Measurements from ENCODE around the gene ABCD1. TPM values are rescaled to one million over a fixed set of nuclear protein-coding genes. Genes with fewer than 3 reads are reported as not detected.
"Not testable (repeated sequence)": the region's sequence is repeated elsewhere in the genome, so short reads cannot be mapped to it uniquely, and the experiment has no call there.

ABCD1 gene
- total RNA-seq, 1 donor from 2014 or later, result 8.4 TPM

DNA sequence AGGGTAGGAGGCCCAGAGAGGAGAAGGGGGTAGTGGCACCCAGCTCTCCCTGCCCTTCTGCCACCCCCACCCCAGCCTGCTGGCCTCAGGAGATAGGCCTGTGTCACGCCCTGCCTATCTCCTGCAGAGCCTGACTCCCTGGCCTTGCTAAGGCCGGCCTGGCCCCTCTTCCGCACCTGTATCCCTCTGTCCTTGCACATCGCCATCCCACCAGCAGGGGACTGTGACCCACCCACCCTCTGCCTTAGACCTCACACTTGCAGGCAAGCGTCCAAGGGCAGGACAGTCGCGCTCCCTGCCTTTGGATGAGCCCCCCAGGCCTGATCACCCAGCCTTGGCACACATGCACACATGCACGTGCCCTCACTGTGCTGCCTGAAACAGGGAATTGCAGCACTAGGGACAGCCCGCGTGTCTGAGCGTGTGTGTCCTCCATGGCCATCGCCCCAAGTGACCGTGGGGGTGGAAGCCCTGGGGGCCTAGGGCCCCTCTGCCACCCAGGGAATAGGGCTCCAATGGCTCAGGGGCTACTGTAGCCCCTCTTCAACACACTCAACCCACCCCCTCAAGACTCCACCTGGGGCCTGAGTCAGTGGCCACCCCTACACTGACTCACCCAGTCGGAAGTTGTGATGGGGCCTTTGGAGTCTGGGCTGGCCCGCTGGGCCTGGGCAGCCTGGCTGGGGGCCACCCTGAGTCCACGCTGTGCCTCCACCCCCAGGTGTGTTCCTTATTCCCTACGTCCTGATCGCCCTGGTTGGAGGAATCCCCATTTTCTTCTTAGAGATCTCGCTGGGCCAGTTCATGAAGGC, 34.8 kb upstream of the ABCD1 start:
- Mint-ChIP-seq H3K9me3 (no peaks in the 10 kb centered on the region), H3K36me3 (ENCODE audit: low read depth) (no peaks in the 10 kb centered on the region), H3K4me1 (ENCODE audit: low read depth) (no peaks in the 10 kb centered on the region), H3K27ac (no peak overlapping the region), H3K27me3 (ENCODE audit: insufficient read depth) (peaks cover 5% of the 10 kb centered on the region), H3K4me3 (peak overlapping the region; percentile 33)
- intact Hi-C loops (cut with micrococcal nuclease), result no loop called here
- DNase-seq (ENCODE audit: low spot score), result no peak

GRCh38 chrX:153690466-153690865, 34.2 kb upstream of the ABCD1 start:
- intact Hi-C loops (cut with micrococcal nuclease), result no loop called here
- Mint-ChIP-seq H3K27ac (no peak overlapping the region), H3K4me1 (ENCODE audit: low read depth) (no peaks in the 10 kb centered on the region), H3K27me3 (ENCODE audit: insufficient read depth) (peaks cover 5% of the 10 kb centered on the region), H3K9me3 (no peaks in the 10 kb centered on the region), H3K4me3 (peak overlapping the region; percentile 33), H3K36me3 (ENCODE audit: low read depth) (no peaks in the 10 kb centered on the region)
- no peak for DNase-seq (ENCODE audit: low spot score)

DNA sequence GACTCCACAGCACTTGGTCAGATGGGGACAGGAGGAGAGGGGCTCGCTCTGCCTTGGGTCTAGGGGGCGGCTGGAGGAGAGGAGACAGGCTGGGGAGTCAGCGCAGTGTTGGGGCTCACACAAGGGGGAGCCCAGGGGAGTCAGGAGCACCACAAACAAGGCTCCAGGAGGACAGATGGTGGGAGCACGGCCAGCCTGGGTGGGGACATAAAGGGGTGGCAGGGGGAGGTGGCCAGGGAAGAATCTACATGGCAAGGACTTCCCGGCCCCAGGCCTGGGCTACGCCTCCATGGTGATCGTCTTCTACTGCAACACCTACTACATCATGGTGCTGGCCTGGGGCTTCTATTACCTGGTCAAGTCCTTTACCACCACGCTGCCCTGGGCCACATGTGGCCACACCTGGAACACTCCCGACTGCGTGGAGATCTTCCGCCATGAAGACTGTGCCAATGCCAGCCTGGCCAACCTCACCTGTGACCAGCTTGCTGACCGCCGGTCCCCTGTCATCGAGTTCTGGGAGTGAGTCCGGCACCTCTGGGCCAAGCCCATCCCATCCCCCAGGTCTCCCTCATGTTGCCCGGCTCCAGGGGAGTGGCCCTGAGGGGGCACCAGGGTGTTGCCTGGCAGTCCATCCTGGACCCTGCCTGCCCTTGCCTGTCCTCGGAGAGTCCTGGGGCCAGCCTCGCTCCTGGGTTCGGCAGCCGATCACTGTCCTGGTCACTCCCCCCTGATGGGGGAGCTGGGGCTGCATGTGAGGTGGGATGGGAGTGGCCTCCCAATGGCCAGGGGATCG, 33.4 kb upstream of the ABCD1 start:
- H3K9me3 Mint-ChIP-seq; DNase-seq (ENCODE audit: low spot score); H3K4me3 Mint-ChIP-seq; H3K27ac Mint-ChIP-seq; H3K27me3 Mint-ChIP-seq (ENCODE audit: insufficient read depth); H3K36me3 Mint-ChIP-seq (ENCODE audit: low read depth); H3K4me1 Mint-ChIP-seq (ENCODE audit: low read depth); intact Hi-C loops (cut with micrococcal nuclease): not testable (repeated sequence)

- DNase-seq (ENCODE audit: low spot score), result no peak
- intact Hi-C loops (cut with micrococcal nuclease), result no loop called here
- Mint-ChIP-seq H3K36me3 (ENCODE audit: low read depth) (peaks cover 4% of the 10 kb centered on the region), H3K4me3 (no peak overlapping the region), H3K27me3 (ENCODE audit: insufficient read depth) (no peaks in the 10 kb centered on the region), H3K4me1 (ENCODE audit: low read depth) (no peaks in the 10 kb centered on the region), H3K9me3 (no peaks in the 10 kb centered on the region), H3K27ac (no peak overlapping the region)
Observed at GRCh38 chrX:153692003-153692402, 32.7 kb upstream of the ABCD1 start.

DNA sequence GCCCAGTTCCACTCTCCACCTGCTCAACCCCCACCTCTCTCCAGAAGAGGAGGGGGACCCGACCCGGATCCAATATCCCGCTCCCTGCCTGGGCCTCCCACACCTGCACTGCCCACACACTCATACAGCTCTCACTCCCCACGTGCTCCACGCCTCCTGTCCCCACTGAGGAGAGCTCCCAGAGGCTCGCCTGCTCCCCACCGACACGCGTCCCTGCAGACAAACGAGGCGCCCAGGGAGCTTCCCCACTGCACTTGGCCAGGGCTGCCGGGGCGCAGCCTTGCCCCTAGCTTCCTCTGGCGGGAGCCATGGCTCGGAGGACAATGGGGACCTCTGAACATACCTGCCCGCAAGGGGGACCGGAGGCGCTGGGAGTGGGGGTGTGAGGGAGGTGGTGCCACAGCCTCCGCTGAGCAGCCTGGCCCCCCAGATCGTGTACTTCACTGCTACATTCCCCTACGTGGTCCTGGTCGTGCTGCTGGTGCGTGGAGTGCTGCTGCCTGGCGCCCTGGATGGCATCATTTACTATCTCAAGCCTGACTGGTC, 32.0 kb upstream of the ABCD1 start:
- Mint-ChIP-seq H3K4me3 (no peak overlapping the region), H3K27ac (no peak overlapping the region), H3K4me1 (ENCODE audit: low read depth) (no peaks in the 10 kb centered on the region), H3K27me3 (ENCODE audit: insufficient read depth) (no peaks in the 10 kb centered on the region), H3K9me3 (no peaks in the 10 kb centered on the region), H3K36me3 (ENCODE audit: low read depth) (peaks cover 6% of the 10 kb centered on the region)
- intact Hi-C loops (cut with micrococcal nuclease), result no loop called here
- DNase-seq (ENCODE audit: low spot score), result no peak

GRCh38 chrX:153693216-153694086, 31.2 kb upstream of the ABCD1 start:
- intact Hi-C loops (cut with micrococcal nuclease), result no loop called here
- no peak overlapping the region for H3K27ac Mint-ChIP-seq

GRCh38 chrX:153694256-153694655, 30.4 kb upstream of the ABCD1 start:
- not testable (repeated sequence) for H3K27ac Mint-ChIP-seq, H3K4me3 Mint-ChIP-seq
- H3K36me3 Mint-ChIP-seq (ENCODE audit: low read depth), result peaks cover 10% of the 10 kb centered on the region

More at GRCh38 chrX:153693216-153694086, 31.2 kb upstream of the ABCD1 start:
- Mint-ChIP-seq H3K4me3 (no peak overlapping the region), H3K4me1 (ENCODE audit: low read depth) (no peaks in the 10 kb centered on the region), H3K9me3 (no peaks in the 10 kb centered on the region), H3K27me3 (ENCODE audit: insufficient read depth) (no peaks in the 10 kb centered on the region), H3K36me3 (ENCODE audit: low read depth) (peaks cover 6% of the 10 kb centered on the region)
- DNase-seq (ENCODE audit: low spot score), result no peak

DNA sequence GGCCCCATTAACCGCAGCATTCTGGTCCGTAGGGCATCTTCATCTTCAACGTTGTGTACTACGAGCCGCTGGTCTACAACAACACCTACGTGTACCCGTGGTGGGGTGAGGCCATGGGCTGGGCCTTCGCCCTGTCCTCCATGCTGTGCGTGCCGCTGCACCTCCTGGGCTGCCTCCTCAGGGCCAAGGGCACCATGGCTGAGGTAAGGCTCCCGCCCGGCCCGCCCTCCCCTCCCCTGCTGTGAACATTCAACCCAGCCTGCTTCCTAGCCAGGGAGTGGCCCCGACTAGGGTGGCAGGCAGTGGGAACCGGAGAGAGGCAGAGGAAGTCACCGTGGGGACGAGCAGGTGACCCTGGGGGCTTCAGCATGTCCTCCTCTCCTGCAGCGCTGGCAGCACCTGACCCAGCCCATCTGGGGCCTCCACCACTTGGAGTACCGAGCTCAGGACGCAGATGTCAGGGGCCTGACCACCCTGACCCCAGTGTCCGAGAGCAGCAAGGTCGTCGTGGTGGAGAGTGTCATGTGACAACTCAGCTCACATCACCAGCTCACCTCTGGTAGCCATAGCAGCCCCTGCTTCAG, 29.9 kb upstream of the ABCD1 start:
- intact Hi-C loops (cut with micrococcal nuclease), result no loop called here
- H3K27ac Mint-ChIP-seq, result no peak overlapping the region
- H3K4me3 Mint-ChIP-seq, result no peak overlapping the region
- H3K27me3 Mint-ChIP-seq (ENCODE audit: insufficient read depth), result no peaks in the 10 kb centered on the region
- H3K9me3 Mint-ChIP-seq, result no peaks in the 10 kb centered on the region
- H3K4me1 Mint-ChIP-seq (ENCODE audit: low read depth), result no peaks in the 10 kb centered on the region
- no peak for DNase-seq (ENCODE audit: low spot score)
- H3K36me3 Mint-ChIP-seq (ENCODE audit: low read depth), result peaks cover 10% of the 10 kb centered on the region

More at GRCh38 chrX:153694256-153694655, 30.4 kb upstream of the ABCD1 start:
- DNase-seq (ENCODE audit: low spot score); intact Hi-C loops (cut with micrococcal nuclease); H3K27me3 Mint-ChIP-seq (ENCODE audit: insufficient read depth); H3K4me1 Mint-ChIP-seq (ENCODE audit: low read depth); H3K9me3 Mint-ChIP-seq: not testable (repeated sequence)

GRCh38 chrX:153696100-153696499, 28.6 kb upstream of the ABCD1 start:
- Mint-ChIP-seq H3K27me3 (ENCODE audit: insufficient read depth) (no peaks in the 10 kb centered on the region), H3K27ac (no peak overlapping the region), H3K9me3 (no peaks in the 10 kb centered on the region), H3K4me3 (no peak overlapping the region), H3K4me1 (ENCODE audit: low read depth) (no peaks in the 10 kb centered on the region), H3K36me3 (ENCODE audit: low read depth) (peaks cover 14% of the 10 kb centered on the region)
- intact Hi-C loops (cut with micrococcal nuclease), result no loop called here
- DNase-seq (ENCODE audit: low spot score), result no peak

GRCh38 chrX:153696538-153696937, 28.1 kb upstream of the ABCD1 start:
- intact Hi-C loops (cut with micrococcal nuclease); H3K9me3 Mint-ChIP-seq; DNase-seq (ENCODE audit: low spot score); H3K4me3 Mint-ChIP-seq; H3K4me1 Mint-ChIP-seq (ENCODE audit: low read depth); H3K27me3 Mint-ChIP-seq (ENCODE audit: insufficient read depth); H3K27ac Mint-ChIP-seq: not testable (repeated sequence)
- peaks cover 14% of the 10 kb centered on the region for H3K36me3 Mint-ChIP-seq (ENCODE audit: low read depth)

DNA sequence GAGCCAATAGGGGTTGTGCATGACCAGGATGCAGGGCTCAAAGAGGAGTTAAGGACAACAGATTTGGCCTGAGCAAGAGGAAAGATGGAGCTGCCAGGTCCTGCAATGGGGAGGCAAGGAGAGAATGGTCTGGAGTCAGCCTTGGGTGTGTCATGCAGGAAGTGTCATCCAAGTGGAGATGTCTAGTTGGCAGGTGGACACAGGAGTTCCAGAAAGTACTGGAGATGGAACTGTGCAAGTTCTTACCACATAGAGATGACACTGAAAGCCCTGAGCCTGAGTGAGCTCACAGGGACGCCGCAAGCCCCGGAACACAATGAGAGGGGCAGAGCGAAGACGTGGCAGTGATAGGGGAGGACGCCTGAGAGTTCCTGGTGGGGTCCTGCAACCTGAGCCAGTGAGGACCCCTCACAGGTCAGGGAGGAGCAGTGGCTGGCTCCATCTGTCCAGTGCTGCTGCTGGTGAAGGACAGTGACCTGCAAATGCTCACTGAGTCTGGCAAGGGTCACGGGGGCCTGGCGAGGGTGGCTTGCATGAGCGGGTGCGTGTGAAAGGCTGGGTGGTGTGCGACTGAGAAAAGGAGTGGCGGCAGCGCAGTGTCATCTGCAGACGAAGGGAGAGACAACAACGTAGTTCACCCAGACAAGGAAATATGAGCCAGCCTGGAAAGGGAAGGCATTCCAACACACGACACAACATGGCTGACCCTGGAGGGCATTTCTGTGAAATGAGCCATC, 27.5 kb upstream of the ABCD1 start:
- peaks cover 14% of the 10 kb centered on the region for H3K36me3 Mint-ChIP-seq (ENCODE audit: low read depth)
- H3K4me1 Mint-ChIP-seq (ENCODE audit: low read depth); H3K4me3 Mint-ChIP-seq; H3K27me3 Mint-ChIP-seq (ENCODE audit: insufficient read depth); intact Hi-C loops (cut with micrococcal nuclease); H3K9me3 Mint-ChIP-seq; H3K27ac Mint-ChIP-seq; DNase-seq (ENCODE audit: low spot score): not testable (repeated sequence)

Measured in activated T-helper 1 cell treated with anti-CD3 and anti-CD28 coated beads, Interleukin-12 subunit alpha, Interleukin-12 subunit beta, Interleukin-2, Interleukin-4 antibody, amounts not matched to agents 30 ng/mL and 10 ng/mL and 1 ng/mL, durations not matched to agents 14 hours and 24 hours and 36 hours (primary cell).